ENCODE measurements around the gene LDLRAD4.

The LDLRAD4 gene

DNA sequence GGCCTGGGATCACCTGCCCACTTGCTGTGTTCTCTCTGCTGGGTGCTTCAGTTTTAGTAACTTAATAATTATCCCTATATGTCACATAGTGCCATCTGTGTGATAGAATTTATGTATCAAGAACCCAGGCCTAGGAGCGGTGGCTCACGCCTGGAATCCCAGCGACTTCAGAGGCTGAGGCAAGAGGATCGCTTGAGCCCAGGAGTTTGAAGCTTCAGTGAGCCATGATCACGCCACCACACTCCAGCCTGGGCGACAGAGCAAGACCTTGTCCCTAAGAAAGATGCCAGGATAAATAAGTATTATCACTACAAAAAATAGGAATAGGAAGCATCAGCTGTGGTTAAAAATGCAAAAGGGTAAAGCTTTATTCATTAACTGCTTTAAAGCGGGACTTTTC lies 267.0 kb downstream of the LDLRAD4 start:
- H3K9me2 ChIP-seq (replicated peaks; ENCODE audit: insufficient read depth, low read length) = no peaks in the 10 kb centered on the region
- H3K27ac ChIP-seq (ENCODE audit: low read depth, low read length) = no peak overlapping the region
- H3F3A ChIP-seq (ENCODE audit: insufficient read depth) = no peaks in the 10 kb centered on the region
- TF ChIP-seq EZH2phosphoT487 (conservative IDR thresholded peaks at IDR 0.05; ENCODE audit: low read length) = no peak
- TF ChIP-seq, protein P1, sequence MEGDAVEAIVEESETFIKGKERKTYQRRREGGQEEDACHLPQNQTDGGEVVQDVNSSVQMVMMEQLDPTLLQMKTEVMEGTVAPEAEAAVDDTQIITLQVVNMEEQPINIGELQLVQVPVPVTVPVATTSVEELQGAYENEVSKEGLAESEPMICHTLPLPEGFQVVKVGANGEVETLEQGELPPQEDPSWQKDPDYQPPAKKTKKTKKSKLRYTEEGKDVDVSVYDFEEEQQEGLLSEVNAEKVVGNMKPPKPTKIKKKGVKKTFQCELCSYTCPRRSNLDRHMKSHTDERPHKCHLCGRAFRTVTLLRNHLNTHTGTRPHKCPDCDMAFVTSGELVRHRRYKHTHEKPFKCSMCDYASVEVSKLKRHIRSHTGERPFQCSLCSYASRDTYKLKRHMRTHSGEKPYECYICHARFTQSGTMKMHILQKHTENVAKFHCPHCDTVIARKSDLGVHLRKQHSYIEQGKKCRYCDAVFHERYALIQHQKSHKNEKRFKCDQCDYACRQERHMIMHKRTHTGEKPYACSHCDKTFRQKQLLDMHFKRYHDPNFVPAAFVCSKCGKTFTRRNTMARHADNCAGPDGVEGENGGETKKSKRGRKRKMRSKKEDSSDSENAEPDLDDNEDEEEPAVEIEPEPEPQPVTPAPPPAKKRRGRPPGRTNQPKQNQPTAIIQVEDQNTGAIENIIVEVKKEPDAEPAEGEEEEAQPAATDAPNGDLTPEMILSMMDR (IDR thresholded peaks at IDR 0.05; ENCODE audit: insufficient read depth, low read length, poor library complexity, severe bottlenecking) = no peak
- H3K9me3 ChIP-seq (ENCODE audit: insufficient read depth, low read length) = no peaks in the 10 kb centered on the region
- no peak overlapping the region for H2AFZ ChIP-seq (ENCODE audit: low read depth, low read length, severe bottlenecking)
- no peaks in the 10 kb centered on the region for H3K36me3 ChIP-seq (ENCODE audit: low read length)
- H3K9ac ChIP-seq (ENCODE audit: low read length) = no peak overlapping the region
- no peaks in the 10 kb centered on the region for H3K27me3 ChIP-seq (ENCODE audit: low read length)
- H3K4me2 ChIP-seq (ENCODE audit: low read depth, low read length, poor library complexity, severe bottlenecking) = no peak overlapping the region
- no peaks in the 10 kb centered on the region for H4K20me1 ChIP-seq (ENCODE audit: low read depth, low read length)
- H3K79me2 ChIP-seq (ENCODE audit: insufficient read depth, low read length) = no peaks in the 10 kb centered on the region
- H3K4me3 ChIP-seq (ENCODE audit: insufficient read depth, low read length, poor library complexity, severe bottlenecking) = no peak overlapping the region

- Histone ChIP-seq H3K4me2 (ENCODE audit: low read depth, low read length, poor library complexity, severe bottlenecking) (no peak overlapping the region), H3F3A (ENCODE audit: insufficient read depth) (no peaks in the 10 kb centered on the region), H3K9me2 (replicated peaks; ENCODE audit: insufficient read depth, low read length) (no peaks in the 10 kb centered on the region), H3K27me3 (ENCODE audit: low read length) (no peaks in the 10 kb centered on the region), H3K79me2 (ENCODE audit: insufficient read depth, low read length) (no peaks in the 10 kb centered on the region), H4K20me1 (ENCODE audit: low read depth, low read length) (no peaks in the 10 kb centered on the region), H3K27ac (ENCODE audit: low read depth, low read length) (no peak overlapping the region), H2AFZ (ENCODE audit: low read depth, low read length, severe bottlenecking) (no peak overlapping the region), H3K9ac (ENCODE audit: low read length) (no peak overlapping the region), H3K9me3 (ENCODE audit: insufficient read depth, low read length) (no peaks in the 10 kb centered on the region), H3K4me3 (ENCODE audit: insufficient read depth, low read length, poor library complexity, severe bottlenecking) (no peak overlapping the region), H3K36me3 (ENCODE audit: low read length) (no peaks in the 10 kb centered on the region)
- TF ChIP-seq EZH2phosphoT487 (conservative IDR thresholded peaks at IDR 0.05; ENCODE audit: low read length) = no peak
- TF ChIP-seq, protein P1 (IDR thresholded peaks at IDR 0.05; ENCODE audit: insufficient read depth, low read length, poor library complexity, severe bottlenecking) = no peak
Observed at GRCh38 chr18:13486284-13486683, 267.7 kb downstream of the LDLRAD4 start.

DNA sequence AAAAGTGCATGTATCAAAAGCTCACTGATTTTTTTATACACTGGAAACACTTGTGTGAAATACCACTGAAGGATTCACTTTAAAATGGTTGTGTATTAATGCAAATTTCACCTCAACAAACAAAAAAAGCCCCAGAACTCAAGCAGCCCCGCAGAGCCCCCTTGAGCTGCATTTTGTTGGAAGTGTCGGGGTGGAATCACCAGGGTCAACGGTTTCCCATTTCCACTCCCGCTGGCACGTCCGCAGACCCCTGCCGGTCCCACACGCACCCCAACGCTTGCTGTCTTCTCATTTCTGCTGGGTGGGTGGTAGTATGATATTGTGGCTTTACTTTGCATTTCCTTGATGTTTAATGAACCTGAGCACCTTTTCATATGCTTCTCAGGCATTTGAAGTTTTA lies 268.1 kb downstream of the LDLRAD4 start:
- no peak for TF ChIP-seq EZH2phosphoT487 (conservative IDR thresholded peaks at IDR 0.05; ENCODE audit: low read length)
- TF ChIP-seq, protein P1 (IDR thresholded peaks at IDR 0.05; ENCODE audit: insufficient read depth, low read length, poor library complexity, severe bottlenecking) = no peak
- Histone ChIP-seq H4K20me1 (ENCODE audit: low read depth, low read length) (no peaks in the 10 kb centered on the region), H3K36me3 (ENCODE audit: low read length) (no peaks in the 10 kb centered on the region), H3K27ac (ENCODE audit: low read depth, low read length) (no peak overlapping the region), H3F3A (ENCODE audit: insufficient read depth) (no peaks in the 10 kb centered on the region), H3K4me3 (ENCODE audit: insufficient read depth, low read length, poor library complexity, severe bottlenecking) (no peak overlapping the region), H3K27me3 (ENCODE audit: low read length) (no peaks in the 10 kb centered on the region), H3K9me3 (ENCODE audit: insufficient read depth, low read length) (no peaks in the 10 kb centered on the region), H3K4me2 (ENCODE audit: low read depth, low read length, poor library complexity, severe bottlenecking) (no peak overlapping the region), H3K9me2 (replicated peaks; ENCODE audit: insufficient read depth, low read length) (no peaks in the 10 kb centered on the region), H2AFZ (ENCODE audit: low read depth, low read length, severe bottlenecking) (no peak overlapping the region), H3K9ac (ENCODE audit: low read length) (no peak overlapping the region), H3K79me2 (ENCODE audit: insufficient read depth, low read length) (no peaks in the 10 kb centered on the region)

Measured in SU-DHL-6 (cell line).